OCI-LY3 (cell line): Measurements from ENCODE around the gene TMEM272.

ENCODE experiments used
- H2AFZ ChIP-seq: fragments of 200-600, 300-600 bp; shearing (Covaris generic); 2 replicates; pipeline ENCODE4 v1.6.0; 2014; ENCODE audit warnings: antibody characterized with exemption, low read depth, low read length
- H3K27ac ChIP-seq: fragments of 200-600, 300-600 bp; sonication (generic); 2 replicates; pipeline ENCODE4 v1.5.1; 2014; ENCODE audit warnings: mild to moderate bottlenecking, low read length, moderate library complexity, mixed read lengths
- H3K27me3 ChIP-seq: fragments of 200-600, 300-600 bp; sonication (generic); 2 replicates; pipeline ENCODE4 v1.6.1; 2014; ENCODE audit warnings: low read depth, low read length, mixed read lengths
- H3K36me3 ChIP-seq: fragments of 200-600, 300-600 bp; sonication (generic); replicated peaks from 2 replicates; pipeline ENCODE3; 2014; ENCODE audit warnings: low read depth, low read length, mixed read lengths
- H3K4me1 ChIP-seq: fragments of 300-600, 200-600 bp; sonication (generic); 2 replicates; pipeline ENCODE4 v1.6.1; 2014; ENCODE audit warnings: low read length, mixed read lengths
- H3K4me2 ChIP-seq: fragments of 200-600, 300-600 bp; sonication (generic); 2 replicates; pipeline ENCODE4 v1.6.1; 2014; ENCODE audit warnings: low read length, mixed read lengths
- H3K4me3 ChIP-seq: fragments of 300-600, 200-600 bp; sonication (generic); 2 replicates; pipeline ENCODE4 v1.5.1; 2014; ENCODE audit warnings: antibody characterized with exemption, mild to moderate bottlenecking, low read length, moderate library complexity
- H3K79me2 ChIP-seq: fragments of 300-600, 200-600 bp; shearing (Covaris generic); 2 replicates; pipeline ENCODE4 v1.6.1; 2014; ENCODE audit warnings: mild to moderate bottlenecking, low read length, mixed read lengths
- H3K9ac ChIP-seq: fragments of 300-600, 200-600 bp; shearing (Covaris generic); 2 replicates; pipeline ENCODE4 v1.6.0; 2014; ENCODE audit warnings: mild to moderate bottlenecking, low read length, moderate library complexity
- H3K9me3 ChIP-seq: fragments of 200-600, 300-600 bp; shearing (Covaris generic); 2 replicates; pipeline ENCODE4 v1.6.1; 2014; ENCODE audit warnings: low read length, mixed read lengths; ENCODE audit not compliant: insufficient read depth
- H4K20me1 ChIP-seq: fragments of 200-600, 300-600 bp; sonication (generic); 2 replicates; pipeline ENCODE4 v1.6.1; 2016; ENCODE audit warnings: low read length, mixed read lengths; ENCODE audit not compliant: insufficient read depth
- CTCF ChIP-seq: fragments of 200-600, 300-600 bp; sonication (generic); IDR thresholded peaks from 2 replicates; pipeline ENCODE4 v1.5.1; 2014; ENCODE audit warnings: antibody characterized with exemption, low read length, low read depth
- EZH2phosphoT487 ChIP-seq: fragments of 200-600 bp; shearing (Covaris generic); IDR thresholded peaks from 2 replicates; pipeline ENCODE4 v1.6.1; 2018; ENCODE audit warnings: antibody characterized with exemption, mixed run types, low read depth

TMEM272 gene

GRCh38 chr13:51805925-51806324 lies 39.1 kb downstream of the TMEM272 start:
- Histone ChIP-seq H3K9ac (no peak overlapping the region), H3K9me3 (no peaks in the 10 kb centered on the region), H3K4me3 (no peak overlapping the region), H3K79me2 (peaks cover 15% of the 10 kb centered on the region), H3K4me2 (no peak overlapping the region), H3K27ac (no peak overlapping the region), H4K20me1 (no peaks in the 10 kb centered on the region), H3K4me1 (peaks cover 39% of the 10 kb centered on the region), H2AFZ (no peak overlapping the region), H3K27me3 (no peaks in the 10 kb centered on the region), H3K36me3 (peaks cover 7% of the 10 kb centered on the region)
- TF ChIP-seq EZH2phosphoT487 (no peak), CTCF (no peak)

GRCh38 chr13:51805313-51805712 lies 39.7 kb downstream of the TMEM272 start:
- H3K4me1 ChIP-seq = peaks cover 36% of the 10 kb centered on the region
- H3K36me3 ChIP-seq = peaks cover 7% of the 10 kb centered on the region
- peak overlapping the region; percentile 78 for H3K27ac ChIP-seq
- H3K79me2 ChIP-seq = peaks cover 15% of the 10 kb centered on the region
- H4K20me1 ChIP-seq = no peaks in the 10 kb centered on the region
- peak overlapping the region; percentile 89 for H3K4me2 ChIP-seq
- H3K27me3 ChIP-seq = no peaks in the 10 kb centered on the region
- TF ChIP-seq EZH2phosphoT487 (no peak), CTCF (no peak)
- H3K9ac ChIP-seq = peak overlapping the region; percentile 78
- H3K4me3 ChIP-seq = peak overlapping the region; percentile 81
- H2AFZ ChIP-seq = no peak overlapping the region
- no peaks in the 10 kb centered on the region for H3K9me3 ChIP-seq

GRCh38 chr13:51804295-51805172 lies 40.4 kb downstream of the TMEM272 start:
- Histone ChIP-seq H3K27me3 (no peaks in the 10 kb centered on the region), H3K79me2 (peaks cover 15% of the 10 kb centered on the region), H3K9me3 (no peaks in the 10 kb centered on the region), H2AFZ (peak overlapping the region; percentile 32; the same call in 1 of the 2 replicates), H3K36me3 (peaks cover 7% of the 10 kb centered on the region), H3K4me2 (peak overlapping the region; percentile 89), H3K4me3 (peak overlapping the region; percentile 81), H4K20me1 (no peaks in the 10 kb centered on the region), H3K4me1 (peaks cover 36% of the 10 kb centered on the region), H3K9ac (peak overlapping the region; percentile 78), H3K27ac (peak overlapping the region; percentile 78)
- no peak for TF ChIP-seq CTCF
- no peak for TF ChIP-seq EZH2phosphoT487

GRCh38 chr13:51803422-51804294 lies 41.3 kb downstream of the TMEM272 start, which contains the start of gene DHRS12:
TSS of gene DHRS12 (minus strand) at chr13:51804163. CDS start at chr13:51799659, 4,504 bp downstream.
- peaks cover 15% of the 10 kb centered on the region for H3K79me2 ChIP-seq
- H4K20me1 ChIP-seq = no peaks in the 10 kb centered on the region
- H3K36me3 ChIP-seq = peaks cover 7% of the 10 kb centered on the region
- peaks cover 36% of the 10 kb centered on the region for H3K4me1 ChIP-seq
- TF ChIP-seq CTCF (0 out of 2 replicates have a peak, but pooled peaks have one; percentile 9), EZH2phosphoT487 (no peak)
- H2AFZ ChIP-seq = peak within 1 kb of the TSS; percentile 32; the same call in 1 of the 2 replicates
- no peaks in the 10 kb centered on the region for H3K9me3 ChIP-seq
- H3K4me3 ChIP-seq = peak within 1 kb of the TSS; percentile 81
- H3K27ac ChIP-seq = peak within 1 kb of the TSS; percentile 78
- peak within 1 kb of the TSS; percentile 78 for H3K9ac ChIP-seq
- no peaks in the 10 kb centered on the region for H3K27me3 ChIP-seq
- H3K4me2 ChIP-seq = peak within 1 kb of the TSS; percentile 89
